Panc1 (cell line): ENCODE measurements around the gene RPUSD4.

Experiments used
- POLR2AphosphoS5 ChIP-seq: IDR thresholded peaks from 2 replicates; pipeline ENCODE4 v1.6.1; 2012; ENCODE audit warnings: mild to moderate bottlenecking, low read depth, low read length, moderate library complexity
- REST ChIP-seq, 2 experiments: IDR thresholded peaks; 2 replicates each; pipeline ENCODE4 v1.6.1; 2011 to 2012; ENCODE audit warnings: low read depth in 2 of 2, control low read depth in 1 of 2, low read length in 1 of 2, mild to moderate bottlenecking in 1 of 2, moderate library complexity in 1 of 2; ENCODE audit not compliant: insufficient read depth in 1 of 2
- SIN3A ChIP-seq: IDR thresholded peaks from 2 replicates; pipeline ENCODE4 v1.6.1; 2012; ENCODE audit warnings: low read depth, mild to moderate bottlenecking, low read length, moderate library complexity, borderline replicate concordance; ENCODE audit not compliant: insufficient read depth
- TCF7L2 ChIP-seq: IDR thresholded peaks from 2 replicates; pipeline ENCODE4 v1.6.1; 2011; ENCODE audit warnings: mild to moderate bottlenecking, low read depth, low read length, inconsistent platforms
- TF ChIP-seq, protein P1 (sequence below): fragments of 450-650 bp; IDR thresholded peaks from 2 replicates; pipeline ENCODE4 v1.5.1; 2017; ENCODE audit warnings: mild to moderate bottlenecking

DNA sequence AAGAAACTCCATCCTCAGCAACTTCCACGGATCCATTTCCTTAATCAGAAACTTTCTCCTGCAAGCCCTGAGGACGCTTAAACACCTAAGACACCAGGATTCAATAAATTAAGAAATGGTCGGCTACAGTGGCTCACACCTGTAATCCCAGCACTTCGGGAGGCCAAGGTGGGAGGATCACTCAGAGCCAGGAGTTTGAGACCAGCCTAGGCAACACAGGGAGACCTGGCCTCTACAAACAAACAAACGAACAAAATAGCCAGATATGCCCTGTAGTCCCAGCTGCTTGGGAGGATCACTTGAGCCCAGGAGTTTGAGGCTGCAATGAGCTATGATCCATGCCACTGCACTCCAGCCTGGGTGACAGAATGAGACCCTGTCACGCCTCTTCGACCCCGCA, 46.7 kb downstream of the RPUSD4 start:
- TF ChIP-seq, protein P1, sequence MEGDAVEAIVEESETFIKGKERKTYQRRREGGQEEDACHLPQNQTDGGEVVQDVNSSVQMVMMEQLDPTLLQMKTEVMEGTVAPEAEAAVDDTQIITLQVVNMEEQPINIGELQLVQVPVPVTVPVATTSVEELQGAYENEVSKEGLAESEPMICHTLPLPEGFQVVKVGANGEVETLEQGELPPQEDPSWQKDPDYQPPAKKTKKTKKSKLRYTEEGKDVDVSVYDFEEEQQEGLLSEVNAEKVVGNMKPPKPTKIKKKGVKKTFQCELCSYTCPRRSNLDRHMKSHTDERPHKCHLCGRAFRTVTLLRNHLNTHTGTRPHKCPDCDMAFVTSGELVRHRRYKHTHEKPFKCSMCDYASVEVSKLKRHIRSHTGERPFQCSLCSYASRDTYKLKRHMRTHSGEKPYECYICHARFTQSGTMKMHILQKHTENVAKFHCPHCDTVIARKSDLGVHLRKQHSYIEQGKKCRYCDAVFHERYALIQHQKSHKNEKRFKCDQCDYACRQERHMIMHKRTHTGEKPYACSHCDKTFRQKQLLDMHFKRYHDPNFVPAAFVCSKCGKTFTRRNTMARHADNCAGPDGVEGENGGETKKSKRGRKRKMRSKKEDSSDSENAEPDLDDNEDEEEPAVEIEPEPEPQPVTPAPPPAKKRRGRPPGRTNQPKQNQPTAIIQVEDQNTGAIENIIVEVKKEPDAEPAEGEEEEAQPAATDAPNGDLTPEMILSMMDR: no peak
- TF ChIP-seq POLR2AphosphoS5 (no peak), REST (IDR thresholded peaks at IDR 0.05; ENCODE audit: insufficient read depth in 1 of 2, low read depth in 2 of 2, low read length in 1 of 2) (no peak), TCF7L2 (no peak), SIN3A (no peak)
